Measurements from ENCODE around the gene DGKG.
A peak's percentile ranks its signal among the peaks of the same experiment; 100 is the strongest.

Gene DGKG

GRCh38 chr3:186138272-186138981 is 223.6 kb downstream of the DGKG start:
- no peaks in the 10 kb centered on the region for H3K4me1 ChIP-seq (ENCODE audit: insufficient read depth, low read length)
- no peak overlapping the region for H3K4me3 ChIP-seq (ENCODE audit: low read length)
- H3K9me3 ChIP-seq (ENCODE audit: insufficient read depth, low read depth, low read length): no peaks in the 10 kb centered on the region
- H3K27ac ChIP-seq (ENCODE audit: low read length): no peak overlapping the region
- H3K36me3 ChIP-seq (ENCODE audit: insufficient read depth, low read depth, low read length): no peaks in the 10 kb centered on the region
- peaks cover 11% of the 10 kb centered on the region; the same call in 1 of the 2 replicates for H3K27me3 ChIP-seq (ENCODE audit: insufficient read depth, low read length)
- H3K9ac ChIP-seq (ENCODE audit: low read depth, low read length): no peak overlapping the region

- no peak overlapping the region for H3K4me3 ChIP-seq (ENCODE audit: low read length)
- no peak overlapping the region for H3K27ac ChIP-seq (ENCODE audit: low read length)
- H3K4me1 ChIP-seq (ENCODE audit: insufficient read depth, low read length): no peaks in the 10 kb centered on the region
- H3K9ac ChIP-seq (ENCODE audit: low read depth, low read length): no peak overlapping the region
- peaks cover 10% of the 10 kb centered on the region; the same call in 1 of the 2 replicates for H3K27me3 ChIP-seq (ENCODE audit: insufficient read depth, low read length)
- H3K36me3 ChIP-seq (ENCODE audit: insufficient read depth, low read depth, low read length): no peaks in the 10 kb centered on the region
- H3K9me3 ChIP-seq (ENCODE audit: insufficient read depth, low read depth, low read length): no peaks in the 10 kb centered on the region
Observed at GRCh38 chr3:186137051-186137685, 224.9 kb downstream of the DGKG start.

GRCh38 chr3:186133980-186134379 is 228.1 kb downstream of the DGKG start:
- Histone ChIP-seq H3K9me3 (ENCODE audit: insufficient read depth, low read depth, low read length) (no peaks in the 10 kb centered on the region), H3K4me1 (ENCODE audit: insufficient read depth, low read length) (no peaks in the 10 kb centered on the region; the same call in 1 of the 2 replicates), H3K4me3 (ENCODE audit: low read length) (no peak overlapping the region), H3K9ac (ENCODE audit: low read depth, low read length) (no peak overlapping the region), H3K27me3 (ENCODE audit: insufficient read depth, low read length) (peaks cover 16% of the 10 kb centered on the region; the same call in 1 of the 2 replicates), H3K27ac (ENCODE audit: low read length) (no peak overlapping the region), H3K36me3 (ENCODE audit: insufficient read depth, low read depth, low read length) (no peaks in the 10 kb centered on the region)

- Histone ChIP-seq H3K4me1 (ENCODE audit: insufficient read depth, low read length) (peaks cover 6% of the 10 kb centered on the region; the same call in 1 of the 2 replicates), H3K27me3 (ENCODE audit: insufficient read depth, low read length) (peaks cover 16% of the 10 kb centered on the region; the same call in 1 of the 2 replicates), H3K9ac (ENCODE audit: low read depth, low read length) (no peak overlapping the region), H3K4me3 (ENCODE audit: low read length) (no peak overlapping the region), H3K27ac (ENCODE audit: low read length) (no peak overlapping the region), H3K9me3 (ENCODE audit: insufficient read depth, low read depth, low read length) (no peaks in the 10 kb centered on the region), H3K36me3 (ENCODE audit: insufficient read depth, low read depth, low read length) (no peaks in the 10 kb centered on the region)
Observed at GRCh38 chr3:186132487-186132886, 229.5 kb downstream of the DGKG start.

GRCh38 chr3:186129206-186129605 is 232.8 kb downstream of the DGKG start:
- Histone ChIP-seq H3K4me3 (ENCODE audit: low read length) (no peak overlapping the region), H3K27me3 (ENCODE audit: insufficient read depth, low read length) (peaks cover 14% of the 10 kb centered on the region; the same call in 1 of the 2 replicates)

GRCh38 chr3:186128158-186128557 is 233.9 kb downstream of the DGKG start:
- Histone ChIP-seq H3K36me3 (ENCODE audit: insufficient read depth, low read depth, low read length) (no peaks in the 10 kb centered on the region), H3K4me1 (ENCODE audit: insufficient read depth, low read length) (peaks cover 13% of the 10 kb centered on the region; the same call in 1 of the 2 replicates), H3K9me3 (ENCODE audit: insufficient read depth, low read depth, low read length) (no peaks in the 10 kb centered on the region), H3K27ac (ENCODE audit: low read length) (no peak overlapping the region), H3K27me3 (ENCODE audit: insufficient read depth, low read length) (peaks cover 11% of the 10 kb centered on the region; the same call in 1 of the 2 replicates), H3K4me3 (ENCODE audit: low read length) (no peak overlapping the region), H3K9ac (ENCODE audit: low read depth, low read length) (no peak overlapping the region)

More at GRCh38 chr3:186129206-186129605, 232.8 kb downstream of the DGKG start:
- Histone ChIP-seq H3K4me1 (ENCODE audit: insufficient read depth, low read length) (peaks cover 7% of the 10 kb centered on the region; the same call in 1 of the 2 replicates), H3K27ac (ENCODE audit: low read length) (no peak overlapping the region), H3K9me3 (ENCODE audit: insufficient read depth, low read depth, low read length) (no peaks in the 10 kb centered on the region), H3K9ac (ENCODE audit: low read depth, low read length) (no peak overlapping the region), H3K36me3 (ENCODE audit: insufficient read depth, low read depth, low read length) (no peaks in the 10 kb centered on the region)

- Histone ChIP-seq H3K4me3 (ENCODE audit: low read length) (no peak overlapping the region), H3K4me1 (ENCODE audit: insufficient read depth, low read length) (peaks cover 18% of the 10 kb centered on the region; the same call in 1 of the 2 replicates), H3K27ac (ENCODE audit: low read length) (no peak overlapping the region), H3K27me3 (ENCODE audit: insufficient read depth, low read length) (peaks cover 9% of the 10 kb centered on the region; the same call in 1 of the 2 replicates), H3K36me3 (ENCODE audit: insufficient read depth, low read depth, low read length) (no peaks in the 10 kb centered on the region), H3K9ac (ENCODE audit: low read depth, low read length) (no peak overlapping the region), H3K9me3 (ENCODE audit: insufficient read depth, low read depth, low read length) (no peaks in the 10 kb centered on the region)
Observed at GRCh38 chr3:186127463-186127862, 234.6 kb downstream of the DGKG start.

GRCh38 chr3:186125118-186125517 is 236.9 kb downstream of the DGKG start:
- Histone ChIP-seq H3K36me3 (ENCODE audit: insufficient read depth, low read depth, low read length) (no peaks in the 10 kb centered on the region), H3K27ac (ENCODE audit: low read length) (no peak overlapping the region), H3K4me1 (ENCODE audit: insufficient read depth, low read length) (peaks cover 31% of the 10 kb centered on the region), H3K4me3 (ENCODE audit: low read length) (no peak overlapping the region), H3K9me3 (ENCODE audit: insufficient read depth, low read depth, low read length) (no peaks in the 10 kb centered on the region), H3K9ac (ENCODE audit: low read depth, low read length) (no peak overlapping the region), H3K27me3 (ENCODE audit: insufficient read depth, low read length) (peaks cover 6% of the 10 kb centered on the region)

- Histone ChIP-seq H3K4me1 (ENCODE audit: insufficient read depth, low read length) (peaks cover 36% of the 10 kb centered on the region), H3K27ac (ENCODE audit: low read length) (no peak overlapping the region), H3K9ac (ENCODE audit: low read depth, low read length) (no peak overlapping the region), H3K9me3 (ENCODE audit: insufficient read depth, low read depth, low read length) (no peaks in the 10 kb centered on the region), H3K36me3 (ENCODE audit: insufficient read depth, low read depth, low read length) (no peaks in the 10 kb centered on the region), H3K27me3 (ENCODE audit: insufficient read depth, low read length) (peaks cover 8% of the 10 kb centered on the region), H3K4me3 (ENCODE audit: low read length) (no peak overlapping the region)
Observed at GRCh38 chr3:186124592-186124991, 237.4 kb downstream of the DGKG start.

- H3K27me3 ChIP-seq (ENCODE audit: insufficient read depth, low read length): peaks cover 24% of the 10 kb centered on the region
- no peak overlapping the region for H3K27ac ChIP-seq (ENCODE audit: low read length)
- no peak overlapping the region for H3K9ac ChIP-seq (ENCODE audit: low read depth, low read length)
- H3K9me3 ChIP-seq (ENCODE audit: insufficient read depth, low read depth, low read length): no peaks in the 10 kb centered on the region
- no peak overlapping the region for H3K4me3 ChIP-seq (ENCODE audit: low read length)
- H3K4me1 ChIP-seq (ENCODE audit: insufficient read depth, low read length): peaks cover 38% of the 10 kb centered on the region
- H3K36me3 ChIP-seq (ENCODE audit: insufficient read depth, low read depth, low read length): no peaks in the 10 kb centered on the region
Observed at GRCh38 chr3:186123012-186123411, 239.0 kb downstream of the DGKG start.

GRCh38 chr3:186121968-186122367 is 240.1 kb downstream of the DGKG start:
- H3K4me1 ChIP-seq (ENCODE audit: insufficient read depth, low read length): peaks cover 35% of the 10 kb centered on the region
- H3K36me3 ChIP-seq (ENCODE audit: insufficient read depth, low read depth, low read length): no peaks in the 10 kb centered on the region
- H3K27me3 ChIP-seq (ENCODE audit: insufficient read depth, low read length): peaks cover 33% of the 10 kb centered on the region
- peak overlapping the region; percentile 55 for H3K4me3 ChIP-seq (ENCODE audit: low read length)
- H3K9ac ChIP-seq (ENCODE audit: low read depth, low read length): peak overlapping the region; percentile 7; the same call in 1 of the 2 replicates
- peak overlapping the region; percentile 25 for H3K27ac ChIP-seq (ENCODE audit: low read length)
- H3K9me3 ChIP-seq (ENCODE audit: insufficient read depth, low read depth, low read length): no peaks in the 10 kb centered on the region

- Histone ChIP-seq H3K27me3 (ENCODE audit: insufficient read depth, low read length) (peaks cover 39% of the 10 kb centered on the region), H3K27ac (ENCODE audit: low read length) (no peak overlapping the region), H3K4me3 (ENCODE audit: low read length) (peak overlapping the region; percentile 55; the same call in 1 of the 2 replicates), H3K9me3 (ENCODE audit: insufficient read depth, low read depth, low read length) (no peaks in the 10 kb centered on the region), H3K4me1 (ENCODE audit: insufficient read depth, low read length) (peaks cover 35% of the 10 kb centered on the region), H3K9ac (ENCODE audit: low read depth, low read length) (peak overlapping the region; percentile 7; the same call in 1 of the 2 replicates), H3K36me3 (ENCODE audit: insufficient read depth, low read depth, low read length) (no peaks in the 10 kb centered on the region)
Observed at GRCh38 chr3:186121278-186121677, 240.8 kb downstream of the DGKG start.
